NCI-H128 (cell line): ENCODE measurements around the gene PRDM15.
A peak's percentile ranks its signal among the peaks of the same experiment; 100 is the strongest.

Experiments
- DNase-seq: peaks from one replicate; lab custom pipeline; 2025; ENCODE audit not compliant: unreplicated experiment; lab: John Stamatoyannopoulos, UW

PRDM15 gene

DNA sequence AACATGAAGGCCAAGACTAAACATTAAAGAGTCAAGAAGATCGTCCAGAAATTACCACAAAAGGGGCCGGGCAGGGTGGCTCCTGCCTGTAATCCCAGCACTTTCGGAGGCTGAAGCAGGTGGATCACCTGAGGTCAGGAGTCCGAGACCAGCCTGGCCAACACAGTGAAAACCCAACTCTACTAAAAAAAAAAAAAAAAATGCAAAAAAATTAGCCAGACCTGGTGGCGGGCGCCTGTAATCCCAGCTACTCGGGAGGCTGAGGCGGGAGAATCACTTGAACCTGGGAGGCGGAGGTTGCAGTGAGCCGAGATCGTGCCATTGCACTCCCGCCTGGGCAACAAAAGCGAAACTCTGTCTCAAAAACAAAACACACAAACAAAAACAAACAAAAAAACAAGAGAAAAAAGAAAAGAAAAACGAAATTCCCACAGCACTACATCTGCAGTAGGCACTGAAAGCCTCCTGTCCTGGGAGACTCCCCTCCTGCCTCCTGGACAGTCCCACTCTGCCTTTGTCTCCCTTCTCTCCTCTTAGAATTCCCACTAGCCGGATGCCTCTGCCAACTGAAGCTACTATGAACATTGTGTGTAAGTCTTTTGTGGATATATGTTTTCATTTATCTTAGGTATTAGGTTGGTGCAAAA lies 94.6 kb downstream of the PRDM15 start:
- no peak for DNase-seq

DNA sequence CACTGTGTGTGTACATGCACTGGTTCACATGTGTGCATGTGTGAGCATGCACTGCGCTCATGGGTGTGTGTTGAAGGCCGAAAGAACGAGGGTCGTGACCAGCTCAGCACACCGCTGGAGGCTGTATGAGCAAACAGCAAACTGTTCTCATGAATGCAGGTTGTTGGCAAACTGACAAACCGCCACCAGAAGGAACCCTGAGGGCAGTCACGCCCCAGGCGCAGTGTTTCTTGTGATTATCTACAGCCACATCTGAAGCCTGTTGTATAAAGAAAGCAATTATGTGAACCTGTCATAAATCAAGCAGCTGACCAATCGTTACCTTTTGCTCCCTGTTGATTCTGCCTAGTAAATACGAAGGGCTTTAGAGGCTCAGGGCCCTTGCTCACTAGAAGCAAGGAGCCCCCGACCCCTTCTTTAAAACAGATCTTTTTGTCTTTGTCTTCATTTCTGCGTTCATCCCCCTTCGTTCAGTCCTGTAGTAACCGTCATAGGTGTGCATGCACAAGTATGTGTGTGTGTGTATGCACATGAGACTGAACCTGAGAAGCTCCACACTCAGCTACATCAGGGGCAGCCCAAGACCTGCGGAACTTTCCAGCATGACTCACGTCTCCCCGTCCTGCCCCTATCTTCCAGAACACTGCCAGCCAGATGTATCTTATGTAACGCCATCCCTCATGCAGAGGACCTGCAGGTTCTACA lies 95.5 kb downstream of the PRDM15 start:
- DNase-seq, result peak; percentile 34

DNA sequence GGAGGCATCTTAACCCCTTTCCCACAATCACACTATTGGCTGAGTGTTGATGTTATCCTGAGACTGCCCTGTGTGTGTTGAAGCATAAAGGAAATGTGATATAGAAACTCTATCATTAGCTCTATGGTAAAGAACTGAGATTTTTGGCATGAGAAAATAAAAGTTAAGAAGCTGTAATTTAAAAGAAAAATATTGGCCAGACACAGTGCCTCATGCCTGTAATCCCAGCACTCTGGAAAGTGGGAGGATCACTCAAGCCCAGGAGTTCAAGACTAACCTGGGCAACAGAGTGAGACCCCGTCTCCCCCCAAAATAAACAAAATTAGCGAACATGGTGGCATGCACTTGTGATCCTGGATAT lies 98.1 kb downstream of the PRDM15 start:
- no peak for DNase-seq

DNA sequence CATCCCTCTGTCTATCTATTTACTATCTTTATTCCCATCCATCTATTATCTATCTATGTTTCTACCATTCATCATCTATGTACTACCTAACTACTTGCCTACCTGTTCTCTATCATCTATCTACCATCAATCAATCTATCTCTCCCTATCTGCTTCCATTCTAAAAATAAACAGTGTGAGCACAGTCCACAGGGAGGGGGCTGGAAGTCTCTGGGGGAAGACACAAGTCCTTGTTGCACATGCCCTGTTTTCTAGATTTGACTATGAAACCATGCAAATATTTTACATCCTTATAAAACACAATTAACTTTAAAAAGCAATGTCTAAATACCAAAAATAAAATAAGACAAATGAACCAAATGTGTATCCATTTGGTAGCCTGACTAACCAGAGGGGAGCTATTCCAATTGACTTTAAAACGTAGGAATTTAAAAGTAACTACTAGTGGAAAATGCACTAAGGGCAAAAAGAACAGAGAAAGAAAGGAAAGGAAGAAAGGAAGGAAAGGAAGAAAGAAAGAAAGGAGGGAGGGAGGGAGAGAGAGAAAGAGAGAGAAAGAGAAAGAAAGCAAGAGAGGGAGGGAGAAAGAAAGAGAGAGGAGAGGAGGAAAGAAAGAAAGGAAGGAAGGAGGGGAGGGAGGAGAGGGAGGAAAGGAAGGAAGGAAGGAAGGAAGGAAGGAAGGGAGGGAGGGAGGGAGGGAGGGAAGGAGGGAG lies 98.7 kb downstream of the PRDM15 start:
- no peak for DNase-seq

DNA sequence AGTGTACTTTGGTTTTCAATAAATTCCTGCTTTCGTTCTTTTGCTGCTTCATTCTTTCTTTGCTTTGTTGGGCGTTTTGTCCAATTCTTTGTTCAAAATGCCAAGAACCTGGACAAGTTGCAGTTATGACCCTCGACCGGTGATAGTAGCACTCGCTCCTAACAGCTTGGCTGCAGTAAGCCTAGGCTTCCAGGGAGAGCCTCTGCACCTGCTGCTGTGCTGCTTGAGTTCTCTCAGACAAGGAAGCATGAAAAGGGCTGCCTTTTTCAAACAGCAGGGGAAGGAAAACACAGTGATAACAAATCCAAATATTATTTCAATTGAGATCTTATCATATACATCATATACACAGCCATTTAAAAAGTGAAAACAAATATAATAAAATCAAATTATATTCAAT lies 99.5 kb downstream of the PRDM15 start:
- peak; percentile 21 for DNase-seq

DNA sequence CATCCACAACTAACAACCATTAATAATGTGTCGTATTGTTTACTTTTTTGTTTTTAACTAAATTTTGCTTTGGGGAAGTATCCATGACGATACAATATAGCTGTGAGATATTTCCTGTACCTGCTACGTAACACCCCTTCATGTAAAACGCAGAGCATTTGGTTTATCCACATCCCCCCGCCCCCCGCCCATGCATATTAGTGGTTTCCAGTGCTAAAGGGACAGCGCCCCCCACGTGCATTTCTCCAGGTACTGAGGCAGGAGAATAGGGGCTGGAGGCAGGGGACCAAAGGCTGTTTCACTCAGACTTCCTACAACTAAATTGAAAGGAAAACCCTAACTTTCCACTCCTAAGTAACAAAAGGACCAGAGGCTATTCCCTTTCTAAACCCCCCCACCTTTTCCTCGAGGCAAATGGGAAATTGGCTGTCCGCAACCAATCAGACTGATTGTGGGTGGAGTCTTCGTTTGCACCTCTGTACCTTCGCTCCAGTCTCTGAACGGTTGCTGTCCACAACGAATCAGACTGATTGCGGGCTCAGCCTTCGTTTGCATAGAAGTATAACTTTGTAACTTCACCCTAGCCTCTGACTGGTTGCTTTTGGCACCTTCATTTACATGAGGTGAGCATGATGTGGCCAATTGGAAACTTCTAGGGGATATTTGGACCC lies 100.1 kb downstream of the PRDM15 start:
- peak; percentile 27 for DNase-seq

DNA sequence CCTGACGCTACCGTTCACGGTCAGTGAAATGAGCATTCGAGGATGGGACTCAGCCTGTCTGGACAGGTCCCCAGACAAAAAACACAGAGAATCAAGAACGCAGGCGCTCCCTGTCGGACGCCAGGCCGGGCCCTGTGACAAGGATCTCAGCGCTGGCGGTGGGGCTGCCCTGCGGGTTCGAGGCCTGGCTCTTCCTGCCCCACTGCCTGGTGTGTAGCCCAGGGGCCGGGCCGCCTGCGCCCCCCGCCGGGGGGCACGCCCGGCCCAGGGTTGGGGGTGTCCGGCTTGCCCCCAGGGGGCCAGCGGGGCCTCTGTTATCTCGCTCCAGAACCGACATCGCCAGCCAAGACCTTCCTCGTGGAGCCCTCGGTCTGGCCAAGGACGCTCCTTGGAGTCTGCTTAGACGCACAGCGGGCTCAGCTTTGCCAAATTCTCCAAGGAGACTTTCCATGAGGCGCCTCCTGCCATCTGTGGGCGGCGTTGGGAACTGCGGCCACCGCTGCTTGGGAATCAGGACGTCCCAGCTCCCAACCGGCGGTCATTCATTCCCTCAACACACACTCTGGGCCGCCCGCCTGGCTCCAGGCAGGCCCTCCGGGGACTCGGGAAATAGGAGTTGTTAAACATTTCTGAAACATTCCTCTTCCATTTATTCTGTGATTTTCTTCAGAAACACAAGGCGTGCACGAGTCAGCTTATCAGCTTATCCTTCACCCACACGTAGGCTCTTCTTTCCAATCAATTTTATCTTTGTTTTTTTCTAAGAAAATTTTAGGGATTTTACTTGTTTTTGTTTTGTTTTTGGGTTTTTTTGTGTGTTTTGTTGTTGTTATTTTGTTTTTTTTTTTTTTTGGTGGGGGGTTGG lies 101.0 kb downstream of the PRDM15 start:
- DNase-seq, result no peak

DNA sequence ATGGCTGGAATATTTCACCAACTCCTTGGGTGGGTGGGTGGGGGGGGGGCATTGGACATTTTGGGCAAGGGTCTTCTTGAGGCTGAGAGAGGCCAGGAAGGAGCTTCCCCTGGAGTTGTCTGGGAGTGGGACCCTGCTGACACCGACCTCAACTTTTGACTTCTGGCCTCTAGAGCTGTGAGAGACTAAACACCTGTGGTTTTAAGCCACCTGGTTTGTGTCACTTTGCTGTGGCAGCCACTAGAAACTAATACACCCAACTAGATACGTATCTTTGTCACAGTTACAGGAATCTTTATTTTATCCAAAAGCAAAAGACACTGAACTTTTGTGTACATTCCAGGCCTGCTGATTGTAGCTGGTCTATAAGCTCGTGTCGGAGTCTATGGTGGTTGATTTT lies 102.4 kb downstream of the PRDM15 start:
- no peak for DNase-seq

DNA sequence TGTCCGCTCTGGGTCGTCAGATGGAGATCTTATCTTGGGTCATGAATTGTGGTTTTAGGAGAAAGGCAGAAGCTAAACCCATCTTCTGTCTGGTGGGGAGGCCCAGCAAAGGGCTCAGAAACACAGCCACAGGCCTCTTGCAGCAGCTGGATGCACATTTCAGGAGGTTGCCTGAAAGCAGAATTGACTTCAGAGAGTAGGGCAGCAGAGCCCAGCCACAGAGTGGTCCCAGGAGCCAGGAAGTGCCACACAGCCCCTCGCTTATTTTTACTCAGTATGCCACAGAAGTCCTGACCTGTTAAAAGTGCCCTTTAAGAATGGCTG lies 104.0 kb downstream of the PRDM15 start:
- DNase-seq, result no peak

DNA sequence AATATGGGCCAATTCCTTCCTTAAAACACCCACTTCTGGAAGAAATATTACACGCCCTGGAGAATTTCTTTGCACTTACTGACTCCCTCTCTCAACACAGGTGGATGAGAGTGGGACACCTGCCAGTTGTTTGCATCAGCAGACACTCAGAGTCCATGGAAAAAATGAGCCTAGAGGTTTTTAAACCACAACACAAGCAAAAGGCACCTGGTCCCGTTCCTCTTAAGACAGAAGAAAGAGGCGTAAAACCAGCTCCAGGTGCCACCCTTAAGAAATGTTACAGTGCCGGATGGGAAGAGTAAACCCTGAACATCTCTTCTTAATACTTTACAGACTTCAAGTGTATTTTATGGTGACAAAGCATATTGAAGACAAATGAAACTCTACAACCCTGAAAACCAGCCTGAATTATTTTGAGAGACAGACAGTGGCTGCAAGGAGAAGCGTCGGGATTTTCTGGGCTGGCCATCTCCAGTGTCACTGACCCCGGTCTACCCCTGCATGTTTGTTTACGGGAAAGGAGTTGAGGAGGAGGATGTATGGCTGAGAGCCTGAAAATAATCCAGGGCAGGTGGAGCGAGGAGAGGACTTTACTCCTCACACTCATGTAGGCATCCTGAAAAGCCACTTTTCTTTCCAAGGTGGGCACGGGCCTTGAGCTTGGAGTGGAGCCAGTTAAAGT lies 104.5 kb downstream of the PRDM15 start:
- no peak for DNase-seq

DNA sequence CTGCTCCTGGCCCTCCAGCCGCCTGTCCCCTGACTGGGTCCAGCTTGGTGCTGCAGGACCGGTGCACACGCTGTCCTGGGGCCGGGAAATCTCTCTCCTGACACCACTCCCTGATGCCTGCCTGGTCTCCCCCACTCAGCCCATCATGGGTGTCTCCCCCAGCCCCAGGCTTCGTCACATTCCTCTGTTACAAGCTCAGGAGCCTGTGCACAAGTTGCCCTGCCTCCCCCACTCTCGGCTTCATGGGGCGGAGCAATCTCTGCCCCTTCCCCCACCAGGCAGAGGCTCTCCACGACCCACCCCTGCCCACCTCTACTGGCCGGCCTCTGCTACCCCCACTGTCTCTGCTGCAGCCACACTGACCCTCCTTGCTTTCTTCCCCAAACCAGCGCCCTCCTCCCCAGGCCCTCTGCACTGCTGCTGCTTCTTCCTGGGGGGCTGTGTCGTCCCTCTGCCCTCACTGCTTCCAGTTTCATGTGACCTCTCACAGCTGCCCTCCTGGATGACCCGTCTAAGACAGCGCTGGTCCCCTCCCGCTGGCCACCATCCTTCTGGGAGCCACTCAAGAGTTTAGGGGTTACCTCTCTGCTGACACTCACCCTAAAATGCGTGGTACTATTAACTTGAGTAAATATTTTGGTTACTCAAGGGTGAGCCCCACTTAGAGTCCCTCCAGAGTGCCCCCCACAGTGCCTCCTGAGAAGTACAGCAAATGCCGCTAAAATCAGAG lies 106.6 kb downstream of the PRDM15 start:
- no peak for DNase-seq

DNA sequence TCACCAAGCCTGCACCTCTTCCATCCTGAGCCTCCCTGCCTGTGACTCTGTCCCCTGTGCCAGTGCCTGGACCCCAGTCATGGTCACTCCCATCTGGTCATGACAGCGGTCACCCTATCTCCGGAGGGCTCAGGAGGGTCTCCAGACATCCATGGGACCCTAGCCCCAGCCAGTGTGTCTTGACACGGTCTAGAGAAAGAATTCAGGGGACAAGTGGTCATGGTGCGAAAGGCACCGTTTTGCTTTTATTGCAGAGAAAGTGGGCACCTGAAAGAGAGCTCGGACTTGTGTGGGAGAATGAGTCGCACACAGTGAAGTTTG lies 107.6 kb downstream of the PRDM15 start:
- DNase-seq, result no peak

DNA sequence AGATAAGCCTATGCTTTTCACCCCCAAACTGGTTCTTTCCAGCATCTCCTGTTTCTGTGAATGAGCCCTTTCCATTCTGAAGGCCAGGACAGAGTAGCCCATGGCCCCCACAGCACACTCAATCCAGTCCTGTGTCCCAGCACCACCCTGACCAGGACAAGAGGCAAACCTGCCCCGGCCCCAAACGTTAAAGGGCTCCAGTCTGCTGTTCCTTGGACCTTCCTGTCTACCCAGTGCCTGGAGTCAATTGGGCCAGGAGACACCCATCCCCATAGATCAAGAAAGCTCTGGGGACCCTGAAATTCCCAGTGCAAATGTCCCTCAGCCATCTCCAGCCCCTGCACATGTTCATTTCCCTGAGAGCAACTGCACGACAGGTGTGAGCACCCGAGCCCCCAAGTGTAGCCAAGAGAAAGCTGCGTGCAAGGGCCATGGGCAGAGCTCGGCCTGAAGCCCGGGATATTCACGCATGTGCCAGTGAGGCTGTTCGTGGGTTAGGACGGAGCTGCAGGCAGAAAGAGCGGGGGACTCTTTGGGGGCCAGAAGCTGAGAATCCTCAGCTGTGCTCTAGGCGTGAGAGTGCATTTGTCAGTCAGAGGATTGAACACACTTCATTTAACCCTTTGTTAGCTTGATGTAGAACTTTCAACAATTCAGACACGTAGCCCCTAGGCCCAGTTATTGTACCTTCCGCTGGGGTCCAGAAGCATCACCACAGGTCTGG lies 108.1 kb downstream of the PRDM15 start:
- no peak for DNase-seq

DNA sequence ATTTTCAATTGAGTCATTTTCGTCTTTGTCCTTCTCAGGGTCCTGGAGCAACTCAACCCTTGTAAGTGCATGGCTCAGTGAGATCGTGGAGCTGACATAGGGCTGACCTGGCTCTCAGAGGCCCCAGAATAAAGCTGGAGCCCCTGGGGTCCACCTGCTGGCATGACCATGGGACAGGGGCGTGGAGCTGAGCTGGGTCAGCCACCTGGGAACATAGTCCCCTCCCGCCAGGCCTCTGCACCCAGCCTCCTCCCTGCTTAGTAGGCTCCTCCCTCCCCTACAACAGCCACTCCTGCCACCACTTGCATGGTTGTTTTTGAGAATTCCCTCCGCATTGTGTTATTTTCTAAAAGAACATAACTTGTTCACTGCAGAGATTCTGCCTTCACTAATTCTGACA lies 109.2 kb downstream of the PRDM15 start:
- no peak for DNase-seq

DNA sequence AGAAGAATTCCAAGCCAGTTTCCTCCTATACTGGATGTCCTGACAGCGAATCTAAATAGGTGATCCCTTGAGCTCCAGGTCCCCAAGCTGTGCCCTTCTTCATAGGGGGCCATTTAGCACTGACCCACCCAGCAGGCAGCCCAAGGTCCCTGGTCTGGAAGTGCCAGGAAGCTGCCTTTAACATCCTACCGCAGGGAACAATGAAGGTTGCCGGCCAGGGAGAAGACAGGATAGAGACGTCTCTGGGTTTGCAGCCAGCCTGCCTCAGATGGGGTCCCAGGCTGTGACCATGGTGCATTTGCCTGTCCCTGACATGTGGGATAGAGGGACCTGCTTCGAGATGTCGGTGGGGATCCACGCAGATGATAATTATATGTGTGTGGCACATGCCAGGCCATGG lies 109.6 kb downstream of the PRDM15 start:
- DNase-seq, result no peak

DNA sequence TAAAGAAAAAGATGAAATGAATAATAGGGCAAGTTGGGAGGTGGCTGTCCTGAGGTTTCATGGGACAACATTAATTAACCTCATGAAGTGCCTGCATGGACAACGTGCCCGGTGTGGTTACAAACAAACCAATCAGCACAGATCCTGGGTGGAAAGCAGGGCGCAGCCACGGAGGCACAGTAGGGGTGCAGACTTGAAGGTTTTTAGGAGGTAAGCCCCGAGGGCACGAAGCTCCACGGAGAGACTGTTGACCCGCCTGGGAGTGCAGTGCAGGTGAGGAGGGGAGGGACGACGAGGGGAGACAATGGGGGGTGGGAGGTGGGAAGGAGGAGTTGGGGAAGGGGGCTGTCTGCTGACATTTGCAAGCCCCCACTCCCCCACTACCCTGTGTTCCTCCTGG lies 110.0 kb downstream of the PRDM15 start:
- DNase-seq, result no peak

DNA sequence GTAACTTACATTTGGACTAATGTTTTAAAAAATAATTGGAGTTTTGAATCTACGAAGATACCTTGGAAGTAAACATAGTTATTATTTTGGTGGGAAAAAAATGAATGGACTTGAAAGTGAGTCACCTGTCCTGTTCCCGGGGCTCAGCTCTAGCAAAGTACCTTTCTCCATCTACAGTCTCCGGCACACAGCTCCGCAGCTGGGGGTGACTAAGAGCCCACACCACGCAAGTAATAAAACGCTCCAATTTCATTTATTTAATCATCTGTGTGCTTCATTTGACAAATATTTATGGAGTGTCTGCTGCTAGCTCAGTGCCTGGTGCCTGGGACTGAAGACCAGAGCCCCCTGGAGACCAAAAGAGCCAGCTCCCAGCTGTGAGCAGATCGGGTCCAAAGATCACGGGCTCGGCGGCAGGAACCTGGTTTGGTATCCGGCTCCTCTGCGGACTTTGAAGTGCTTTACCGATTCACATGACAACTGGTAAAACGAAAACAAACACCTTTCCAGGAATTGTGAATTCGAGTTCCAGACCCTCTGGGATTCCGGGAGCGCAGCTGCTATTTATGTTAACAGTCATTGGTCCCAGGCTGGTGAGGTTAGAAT lies 110.6 kb downstream of the PRDM15 start:
- DNase-seq, result no peak

DNA sequence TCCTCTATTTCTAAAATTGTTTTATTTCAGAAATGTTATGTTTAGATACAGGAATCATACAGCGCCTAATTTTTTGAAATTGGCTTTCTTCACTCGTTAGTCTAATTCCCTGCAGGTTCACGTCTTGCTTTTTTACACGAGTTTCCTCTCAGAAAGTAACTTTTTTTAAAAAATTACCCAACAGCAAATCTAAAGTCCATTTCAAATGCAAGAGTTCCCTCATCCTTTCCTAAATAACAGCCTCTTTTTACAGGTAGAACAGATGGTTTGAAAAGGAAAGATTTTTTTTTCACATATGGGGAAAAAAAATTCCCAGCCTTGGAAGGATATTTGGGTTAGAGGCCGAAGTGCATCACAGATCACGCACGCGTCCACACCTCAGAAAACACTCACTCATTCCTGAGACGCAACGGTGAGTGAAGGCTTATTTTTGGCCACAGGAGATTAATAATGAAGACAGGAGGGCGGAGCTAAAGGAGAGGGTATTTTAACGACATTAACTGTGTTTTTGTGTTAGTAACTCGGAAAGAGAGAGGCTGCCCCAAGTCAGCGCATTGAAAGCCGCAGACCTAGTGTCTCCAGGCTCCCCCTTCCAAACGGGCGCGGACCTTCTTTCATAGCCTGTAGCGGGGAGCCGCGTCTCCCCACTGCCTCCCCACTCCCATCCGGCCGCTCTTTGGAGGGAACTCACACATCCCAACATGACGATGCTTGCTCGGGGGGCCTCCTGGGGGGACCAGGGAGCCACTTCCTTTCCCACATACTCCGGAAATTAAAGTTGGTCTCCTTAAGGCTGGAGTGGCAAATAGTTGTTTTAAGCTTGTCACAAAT lies 111.3 kb downstream of the PRDM15 start:
- DNase-seq, result no peak
